Activated T-cell treated with anti-CD3 and anti-CD28 coated beads for 4 hours (primary cell): Measurements from ENCODE around the gene PARD6G.
"Not testable (repeated sequence)": the region's sequence is repeated elsewhere in the genome, so short reads cannot be mapped to it uniquely, and the experiment has no call there.

Source experiments
- DNase-seq: peaks from one replicate; pipeline ENCODE4 v3.0.0-alpha.2; 2020

Gene PARD6G

GRCh38 chr18:80239830-80240229, 7.5 kb downstream of the PARD6G start:
- DNase-seq, result no peak

GRCh38 chr18:80238651-80239260, 8.6 kb downstream of the PARD6G start:
- no peak for DNase-seq

GRCh38 chr18:80237519-80237918, 9.8 kb downstream of the PARD6G start:
- not testable (repeated sequence) for DNase-seq

GRCh38 chr18:80234398-80234797, 12.9 kb downstream of the PARD6G start:
- no peak for DNase-seq

GRCh38 chr18:80233899-80234298, 13.4 kb downstream of the PARD6G start:
- no peak for DNase-seq

- DNase-seq, result no peak
Observed at GRCh38 chr18:80233201-80233835, 14.0 kb downstream of the PARD6G start.

GRCh38 chr18:80232710-80233109, 14.6 kb downstream of the PARD6G start:
- DNase-seq, result no peak

- DNase-seq, result no peak
Observed at GRCh38 chr18:80232030-80232429, 15.3 kb downstream of the PARD6G start.

- no peak for DNase-seq
Observed at GRCh38 chr18:80231616-80232015, 15.7 kb downstream of the PARD6G start.

GRCh38 chr18:80231151-80231550, 16.2 kb downstream of the PARD6G start:
- no peak for DNase-seq

GRCh38 chr18:80229766-80230745, 17.3 kb downstream of the PARD6G start:
- no peak for DNase-seq

GRCh38 chr18:80229363-80229762, 18.0 kb downstream of the PARD6G start:
- DNase-seq, result no peak

GRCh38 chr18:80228051-80228848, 19.1 kb downstream of the PARD6G start:
- DNase-seq, result no peak

- DNase-seq, result no peak
Observed at GRCh38 chr18:80227472-80227871, 19.8 kb downstream of the PARD6G start.

GRCh38 chr18:80225685-80226084, 21.6 kb downstream of the PARD6G start:
- no peak for DNase-seq

GRCh38 chr18:80223581-80224148, 23.6 kb downstream of the PARD6G start:
- DNase-seq, result no peak

GRCh38 chr18:80219488-80219887, 27.8 kb downstream of the PARD6G start:
- not testable (repeated sequence) for DNase-seq

GRCh38 chr18:80218341-80219227, 28.7 kb downstream of the PARD6G start:
- DNase-seq, result no peak

GRCh38 chr18:80213182-80213581, 34.1 kb downstream of the PARD6G start:
- no peak for DNase-seq

- no peak for DNase-seq
Observed at GRCh38 chr18:80210312-80211083, 36.8 kb downstream of the PARD6G start.

- DNase-seq, result no peak
Observed at GRCh38 chr18:80208620-80209019, 38.7 kb downstream of the PARD6G start.
